ENCODE results near the gene EIF5A. TPM values are rescaled to one million over a fixed set of nuclear protein-coding genes. Genes with fewer than 3 reads are reported as not detected.

Gene EIF5A
- total RNA-seq, 1 donor from 2014 or later = 323 TPM

DNA sequence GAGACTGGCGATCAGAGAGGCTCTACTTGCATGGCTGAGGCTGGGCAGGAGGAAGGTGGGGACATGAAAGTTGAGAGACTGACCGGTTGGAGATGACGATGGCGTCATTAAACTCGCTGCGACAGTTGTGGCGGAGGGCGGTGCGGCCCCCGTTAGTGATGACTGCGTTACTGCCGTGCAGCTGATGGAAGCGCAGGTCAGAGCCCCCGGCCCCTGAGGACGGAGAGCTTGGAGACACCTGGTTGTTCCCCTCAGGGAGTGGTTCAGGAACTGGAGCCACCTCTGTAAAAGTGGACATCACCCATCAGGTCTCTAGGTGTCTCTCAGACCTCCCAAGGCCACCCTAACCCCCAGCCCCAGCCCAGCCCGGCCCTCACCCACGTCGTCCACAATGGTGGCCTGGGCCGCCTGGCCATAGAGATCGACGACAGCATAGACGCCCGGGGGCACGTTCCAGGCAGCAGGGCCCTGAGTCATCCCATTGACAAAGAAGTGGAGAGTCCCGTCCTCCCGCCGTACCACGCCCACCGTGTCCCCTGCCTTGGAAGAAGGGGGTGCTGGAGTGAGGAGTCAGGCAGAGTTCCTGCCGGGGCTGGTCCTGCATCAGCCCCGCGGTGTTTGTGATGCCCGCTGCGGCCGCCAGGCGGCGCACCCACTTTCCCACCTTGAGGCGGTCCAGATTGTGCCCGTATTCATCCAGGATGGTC is 16.5 kb downstream of the EIF5A start:
- Mint-ChIP-seq H3K27me3 (no peaks in the 10 kb centered on the region), H3K36me3 (ENCODE audit: insufficient read depth) (peaks cover 9% of the 10 kb centered on the region), H3K9me3 (ENCODE audit: low read depth) (no peaks in the 10 kb centered on the region), H3K4me3 (ENCODE audit: low read depth) (no peak overlapping the region), H3K4me1 (ENCODE audit: low read depth) (peaks cover 11% of the 10 kb centered on the region), H3K27ac (no peak overlapping the region)
- TF ChIP-seq, protein P1, sequence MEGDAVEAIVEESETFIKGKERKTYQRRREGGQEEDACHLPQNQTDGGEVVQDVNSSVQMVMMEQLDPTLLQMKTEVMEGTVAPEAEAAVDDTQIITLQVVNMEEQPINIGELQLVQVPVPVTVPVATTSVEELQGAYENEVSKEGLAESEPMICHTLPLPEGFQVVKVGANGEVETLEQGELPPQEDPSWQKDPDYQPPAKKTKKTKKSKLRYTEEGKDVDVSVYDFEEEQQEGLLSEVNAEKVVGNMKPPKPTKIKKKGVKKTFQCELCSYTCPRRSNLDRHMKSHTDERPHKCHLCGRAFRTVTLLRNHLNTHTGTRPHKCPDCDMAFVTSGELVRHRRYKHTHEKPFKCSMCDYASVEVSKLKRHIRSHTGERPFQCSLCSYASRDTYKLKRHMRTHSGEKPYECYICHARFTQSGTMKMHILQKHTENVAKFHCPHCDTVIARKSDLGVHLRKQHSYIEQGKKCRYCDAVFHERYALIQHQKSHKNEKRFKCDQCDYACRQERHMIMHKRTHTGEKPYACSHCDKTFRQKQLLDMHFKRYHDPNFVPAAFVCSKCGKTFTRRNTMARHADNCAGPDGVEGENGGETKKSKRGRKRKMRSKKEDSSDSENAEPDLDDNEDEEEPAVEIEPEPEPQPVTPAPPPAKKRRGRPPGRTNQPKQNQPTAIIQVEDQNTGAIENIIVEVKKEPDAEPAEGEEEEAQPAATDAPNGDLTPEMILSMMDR (IDR thresholded peaks at IDR 0.05; ENCODE audit: unreplicated experiment) = peak; percentile 83
- DNase-seq (ENCODE audit: low spot score, unreplicated experiment) = peak; percentile 69

DNA sequence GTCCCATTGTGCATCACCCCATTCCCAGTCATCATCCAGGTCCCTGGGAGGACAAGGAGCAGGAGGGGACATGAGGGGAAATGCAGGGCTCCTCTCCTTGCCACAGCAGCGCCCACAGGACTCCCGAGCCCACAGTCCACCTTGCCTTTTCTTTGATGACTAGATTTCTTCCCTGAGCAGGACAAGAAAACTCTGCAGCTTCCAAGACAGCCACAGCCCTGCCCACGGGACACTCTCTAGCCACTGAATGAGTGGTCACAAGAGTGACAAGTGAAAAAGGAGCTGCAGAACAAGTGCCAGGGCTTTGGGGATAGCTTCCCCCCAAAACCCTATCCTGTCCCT is 17.0 kb downstream of the EIF5A start:
- no peak for DNase-seq (ENCODE audit: low spot score, unreplicated experiment)
- H3K27me3 Mint-ChIP-seq = no peaks in the 10 kb centered on the region
- H3K4me1 Mint-ChIP-seq (ENCODE audit: low read depth) = peaks cover 11% of the 10 kb centered on the region
- H3K9me3 Mint-ChIP-seq (ENCODE audit: low read depth) = no peaks in the 10 kb centered on the region
- peaks cover 9% of the 10 kb centered on the region for H3K36me3 Mint-ChIP-seq (ENCODE audit: insufficient read depth)
- TF ChIP-seq, protein P1 (IDR thresholded peaks at IDR 0.05; ENCODE audit: unreplicated experiment) = peak; percentile 2
- no peak overlapping the region for H3K27ac Mint-ChIP-seq
- no peak overlapping the region for H3K4me3 Mint-ChIP-seq (ENCODE audit: low read depth)

DNA sequence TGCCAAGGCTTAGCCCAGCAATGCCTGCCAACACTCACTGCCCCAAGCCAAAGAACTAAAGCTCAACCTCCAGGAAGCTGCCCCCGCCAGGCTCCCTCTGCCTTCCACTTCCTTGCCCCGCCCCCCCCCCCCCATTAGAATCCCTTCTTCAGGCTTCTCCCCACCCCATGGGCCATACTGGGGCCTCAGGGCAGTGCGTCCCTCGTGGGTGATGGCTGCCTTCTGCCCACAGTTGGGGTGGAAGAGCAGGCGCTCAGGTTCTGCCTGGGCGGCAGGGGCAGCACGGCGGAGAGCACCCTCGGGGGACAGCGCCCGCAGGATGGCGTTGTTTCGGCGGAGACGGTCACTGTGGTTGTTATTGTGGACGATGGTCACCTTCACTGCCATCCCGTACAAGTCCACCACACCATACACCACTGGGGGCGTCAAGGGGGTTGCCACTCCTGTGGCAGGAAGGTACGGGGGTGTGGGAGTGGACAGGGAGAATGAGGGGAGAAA is 17.7 kb downstream of the EIF5A start:
- peaks cover 11% of the 10 kb centered on the region for H3K4me1 Mint-ChIP-seq (ENCODE audit: low read depth)
- no peaks in the 10 kb centered on the region for H3K9me3 Mint-ChIP-seq (ENCODE audit: low read depth)
- no peak overlapping the region for H3K4me3 Mint-ChIP-seq (ENCODE audit: low read depth)
- H3K27me3 Mint-ChIP-seq = no peaks in the 10 kb centered on the region
- H3K36me3 Mint-ChIP-seq (ENCODE audit: insufficient read depth) = peaks cover 9% of the 10 kb centered on the region
- H3K27ac Mint-ChIP-seq = no peak overlapping the region
- DNase-seq (ENCODE audit: low spot score, unreplicated experiment) = no peak
- TF ChIP-seq, protein P1 (IDR thresholded peaks at IDR 0.05; ENCODE audit: unreplicated experiment) = no peak

DNA sequence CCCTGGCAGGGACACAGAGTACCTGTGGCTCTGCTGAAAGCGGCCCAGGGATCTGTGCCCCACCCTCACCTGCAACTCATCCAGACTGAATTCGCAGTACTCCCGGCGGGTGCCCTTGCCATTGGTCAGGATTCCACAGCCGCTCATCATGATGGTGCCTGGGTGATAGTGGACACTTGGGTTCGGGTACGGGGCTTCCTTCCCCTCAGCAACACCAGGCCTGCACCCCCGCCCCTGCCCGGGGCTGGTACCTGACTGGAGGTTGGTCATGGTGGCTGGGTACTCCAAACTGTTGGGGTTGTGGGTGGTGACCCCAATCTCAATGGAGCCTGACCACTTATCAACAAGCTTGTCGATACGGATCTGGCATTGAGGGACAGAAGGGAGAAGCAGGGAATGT is 18.8 kb downstream of the EIF5A start:
- H3K27me3 Mint-ChIP-seq = no peaks in the 10 kb centered on the region
- H3K4me1 Mint-ChIP-seq (ENCODE audit: low read depth) = peaks cover 11% of the 10 kb centered on the region
- H3K36me3 Mint-ChIP-seq (ENCODE audit: insufficient read depth) = peaks cover 8% of the 10 kb centered on the region
- TF ChIP-seq, protein P1 (IDR thresholded peaks at IDR 0.05; ENCODE audit: unreplicated experiment) = no peak
- H3K27ac Mint-ChIP-seq = no peak overlapping the region
- H3K9me3 Mint-ChIP-seq (ENCODE audit: low read depth) = no peaks in the 10 kb centered on the region
- H3K4me3 Mint-ChIP-seq (ENCODE audit: low read depth) = no peak overlapping the region
- DNase-seq (ENCODE audit: low spot score, unreplicated experiment) = no peak

DNA sequence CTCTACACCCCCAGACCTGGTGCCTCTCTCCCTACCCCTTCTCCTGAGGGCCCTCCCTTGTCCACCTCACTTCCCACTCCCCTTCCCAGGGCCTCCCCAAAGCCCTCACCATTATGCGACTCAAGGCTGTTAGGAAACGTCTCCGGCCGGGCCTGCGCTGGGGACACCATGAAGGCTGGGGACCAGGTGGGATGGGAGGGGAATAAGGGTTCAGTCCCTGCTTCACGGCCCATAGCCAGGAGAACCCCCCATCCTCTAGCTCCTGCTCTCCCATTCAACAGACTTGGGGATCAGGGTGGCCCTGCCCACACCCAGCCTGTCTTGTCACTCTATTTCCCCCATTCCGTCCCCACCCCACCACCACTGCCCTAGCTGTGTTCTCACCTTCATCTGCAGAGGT is 19.6 kb downstream of the EIF5A start:
- Mint-ChIP-seq H3K9me3 (ENCODE audit: low read depth) (no peaks in the 10 kb centered on the region), H3K4me3 (ENCODE audit: low read depth) (no peak overlapping the region), H3K27ac (no peak overlapping the region), H3K27me3 (no peaks in the 10 kb centered on the region), H3K4me1 (ENCODE audit: low read depth) (peaks cover 11% of the 10 kb centered on the region), H3K36me3 (ENCODE audit: insufficient read depth) (peaks cover 4% of the 10 kb centered on the region)
- TF ChIP-seq, protein P1 (IDR thresholded peaks at IDR 0.05; ENCODE audit: unreplicated experiment) = no peak
- no peak for DNase-seq (ENCODE audit: low spot score, unreplicated experiment)
